ENCODE data around the gene FHOD3.

GRCh38 chr18:36281936-36282335 is 15.6 kb upstream of the FHOD3 start:
- no peak for TF ChIP-seq POLR2A (IDR thresholded peaks at IDR 0.05)
- TF ChIP-seq CTCF (IDR thresholded peaks at IDR 0.05): no peak
- TF ChIP-seq POLR2AphosphoS5 (IDR thresholded peaks at IDR 0.05): no peak
